Effector memory CD8-positive, alpha-beta T cell (primary cell): Measurements from ENCODE around the gene AMIGO3.
A peak's percentile ranks its signal among the peaks of the same experiment; 100 is the strongest.

Experiments
- ATAC-seq: fragments of 150-1000 bp; cut with Tn5 transposase; replicated peaks from 2 replicates; pipeline ENCODE4 v1.10.0; 2021; ENCODE audit warnings: mild to moderate bottlenecking, moderate library complexity
- DNase-seq, 3 experiments: peaks; one replicate each; pipeline ENCODE4 v3.0.0; 2021
- H3K27ac Mint-ChIP-seq, 2 donors: one replicate each; pipeline ENCODE4 v1.8.0; 2022; ENCODE audit warnings: mild to moderate bottlenecking in 2 of 2, mixed read lengths in 2 of 2, moderate library complexity in 2 of 2
- H3K27me3 Mint-ChIP-seq, 2 donors: one replicate each; pipeline ENCODE4 v1.8.0; 2022; ENCODE audit warnings: mixed read lengths in 2 of 2
- H3K36me3 Mint-ChIP-seq: one replicate; pipeline ENCODE4 v1.8.0; 2022; ENCODE audit warnings: mild to moderate bottlenecking, moderate library complexity, mixed read lengths; ENCODE audit not compliant: insufficient read depth
- H3K4me1 Mint-ChIP-seq, 2 donors: one replicate each; pipeline ENCODE4 v1.8.0; 2022; ENCODE audit warnings: low read depth in 2 of 2, mixed read lengths in 2 of 2
- H3K4me3 Mint-ChIP-seq, 2 donors: one replicate each; pipeline ENCODE4 v1.8.0; 2022; ENCODE audit warnings: mild to moderate bottlenecking in 2 of 2, mixed read lengths in 2 of 2, moderate library complexity in 2 of 2
- H3K9me3 Mint-ChIP-seq, 2 donors: one replicate each; pipeline ENCODE4 v1.8.0; 2022; ENCODE audit warnings: mixed read lengths in 2 of 2

Gene AMIGO3

DNA sequence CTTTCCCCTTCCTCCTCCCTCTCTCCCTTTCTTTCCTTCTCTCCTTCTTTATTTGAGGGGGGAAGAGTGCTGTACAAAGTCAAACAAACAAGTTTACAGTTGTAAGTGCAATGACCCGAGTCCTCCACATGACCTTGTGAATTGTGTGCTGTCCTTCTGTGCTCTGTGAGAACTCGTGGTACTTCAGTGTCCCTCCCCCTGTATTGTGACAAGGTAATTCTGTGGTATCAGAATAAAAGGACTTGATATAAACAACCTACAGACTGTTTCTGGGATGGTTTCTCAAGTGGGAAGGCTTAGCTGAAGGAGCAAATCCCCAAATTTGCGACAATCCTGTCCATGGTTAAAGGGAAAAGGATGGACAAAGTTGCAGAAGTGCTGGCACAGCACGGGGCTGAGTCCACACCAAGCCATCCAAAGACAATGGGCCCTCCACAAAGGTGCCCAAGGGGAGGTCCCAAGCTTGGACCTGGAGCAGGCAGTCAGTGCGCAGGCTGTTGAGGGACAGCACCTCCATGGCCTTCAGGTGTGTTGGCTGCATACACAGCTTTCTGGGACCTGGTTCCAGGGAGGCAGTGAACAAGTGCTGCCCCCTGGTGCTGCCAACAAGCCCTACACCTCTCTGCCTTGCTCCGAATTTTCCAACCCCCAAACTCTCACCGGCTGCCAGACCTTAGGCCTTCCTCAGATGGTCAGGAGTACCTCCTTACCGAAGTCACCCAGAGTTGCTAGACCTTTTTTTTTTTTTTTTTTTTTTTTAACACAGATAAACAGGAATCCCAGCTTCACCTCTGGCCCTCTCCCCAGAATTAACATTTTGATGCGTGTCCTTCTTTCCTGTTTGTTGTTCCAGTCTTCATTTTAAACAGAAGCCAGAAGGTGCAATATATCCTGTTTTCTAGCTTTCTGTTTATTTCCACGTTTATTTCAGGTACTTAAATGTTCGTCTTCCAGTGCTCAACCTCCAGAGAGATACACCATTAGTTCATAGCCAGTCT, 47.9 kb downstream of the AMIGO3 start:
- no peaks in the 10 kb centered on the region for H3K9me3 Mint-ChIP-seq
- no peak overlapping the region for H3K27ac Mint-ChIP-seq
- peaks cover 12% of the 10 kb centered on the region for H3K36me3 Mint-ChIP-seq
- ATAC-seq (no peak), DNase-seq (peak; percentile 58 to 66 (median 65))
- H3K4me3 Mint-ChIP-seq: peak overlapping the region in 1 of 2 donors; percentile 40
- peaks cover 0 to 24% of the 10 kb centered on the region in 2 donors for H3K27me3 Mint-ChIP-seq
- peaks cover 17% of the 10 kb centered on the region in 2 donors for H3K4me1 Mint-ChIP-seq

DNA sequence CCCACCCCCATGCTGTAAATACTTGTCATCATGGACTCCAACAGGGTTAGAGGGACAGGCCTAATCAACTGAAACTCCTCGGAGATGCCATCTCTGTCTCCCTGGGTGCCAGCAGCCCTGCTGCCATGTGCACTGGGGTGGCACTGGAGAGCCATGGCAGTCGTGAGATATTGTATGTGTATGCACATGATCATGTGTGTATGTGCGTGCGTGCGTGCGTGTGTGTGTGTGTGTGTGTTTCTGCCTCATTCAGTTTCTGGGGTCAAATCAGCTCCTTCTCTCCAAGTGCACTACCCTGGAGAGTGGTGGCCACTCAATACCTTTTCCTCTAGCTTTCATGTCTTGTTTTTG, 48.6 kb downstream of the AMIGO3 start:
- H3K9me3 Mint-ChIP-seq: no peaks in the 10 kb centered on the region
- H3K4me1 Mint-ChIP-seq: peaks cover 14 to 16% of the 10 kb centered on the region in 2 donors
- no peak for ATAC-seq
- H3K27me3 Mint-ChIP-seq: peaks cover 0 to 31% of the 10 kb centered on the region in 2 donors
- DNase-seq: no peak
- H3K4me3 Mint-ChIP-seq: no peak overlapping the region
- H3K27ac Mint-ChIP-seq: no peak overlapping the region
- peaks cover 12% of the 10 kb centered on the region for H3K36me3 Mint-ChIP-seq

DNA sequence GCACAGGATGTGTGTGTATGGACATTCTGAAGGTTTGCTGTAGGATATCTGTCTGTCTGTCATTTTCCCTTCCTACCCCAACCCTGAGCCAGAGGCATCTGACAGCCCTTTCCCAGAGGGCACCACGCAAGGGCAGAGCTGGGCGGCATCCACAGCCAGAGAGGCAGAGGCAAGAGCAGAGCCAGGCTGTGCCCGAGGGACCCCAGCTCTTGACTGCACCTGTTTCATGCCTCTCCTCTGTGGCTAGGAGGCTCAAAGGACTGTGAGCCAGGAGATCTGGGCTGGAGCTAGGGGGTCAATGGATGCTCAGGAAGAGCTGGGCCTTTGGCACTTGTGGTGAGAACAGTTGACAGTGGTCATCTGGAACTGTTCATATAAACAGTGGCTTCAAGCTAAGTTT, 50.1 kb downstream of the AMIGO3 start:
- Mint-ChIP-seq H3K27me3 (peaks cover 0 to 46% of the 10 kb centered on the region in 2 donors), H3K9me3 (no peaks in the 10 kb centered on the region), H3K4me1 (peaks cover 4 to 6% of the 10 kb centered on the region in 2 donors), H3K4me3 (no peak overlapping the region), H3K36me3 (peaks cover 9% of the 10 kb centered on the region), H3K27ac (no peak overlapping the region)
- DNase-seq (no peak), ATAC-seq (no peak)

DNA sequence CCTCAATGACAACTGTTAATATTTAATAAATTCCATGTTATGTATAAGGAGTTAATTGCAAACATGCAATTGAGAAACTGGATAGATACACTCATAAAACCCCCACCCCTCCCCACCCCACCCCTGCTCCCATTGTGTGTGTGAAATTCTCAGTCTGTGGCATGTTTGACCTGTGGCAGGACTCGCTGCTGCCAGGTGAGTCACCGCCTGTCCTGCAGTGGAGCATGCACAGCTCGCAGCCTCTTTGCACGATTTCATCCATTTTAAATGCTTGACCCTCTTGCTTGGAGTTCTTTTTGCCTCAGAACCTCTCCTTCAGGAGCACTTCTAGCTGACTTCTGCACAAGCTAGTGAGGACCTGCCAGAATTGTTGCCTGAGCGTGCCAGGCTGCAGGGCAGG, 50.6 kb downstream of the AMIGO3 start:
- Mint-ChIP-seq H3K9me3 (no peaks in the 10 kb centered on the region), H3K4me1 (peaks cover 4 to 6% of the 10 kb centered on the region in 2 donors), H3K27ac (no peak overlapping the region), H3K27me3 (peaks cover 0 to 47% of the 10 kb centered on the region in 2 donors), H3K36me3 (peaks cover 9% of the 10 kb centered on the region), H3K4me3 (no peak overlapping the region)
- DNase-seq (no peak), ATAC-seq (no peak)

DNA sequence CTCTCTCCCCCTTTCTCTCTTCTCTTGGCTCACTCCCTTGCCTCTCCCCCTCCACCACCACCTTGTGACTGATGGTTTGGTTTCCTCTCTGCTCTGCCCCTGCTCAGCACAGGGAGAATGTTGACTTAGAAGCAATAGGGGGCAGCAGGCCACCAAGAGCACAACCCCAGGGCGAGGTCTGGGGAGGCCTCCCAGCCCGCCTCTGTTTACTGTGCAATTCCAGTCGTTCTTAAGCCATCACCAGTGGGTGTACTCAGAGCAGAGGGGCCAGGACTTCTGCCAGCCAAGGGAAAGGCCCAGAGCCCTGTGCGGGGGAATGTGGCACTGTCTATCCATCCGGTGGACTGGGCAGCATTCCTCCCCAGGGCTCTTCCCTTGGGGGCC, 51.1 kb downstream of the AMIGO3 start:
- no peaks in the 10 kb centered on the region for H3K9me3 Mint-ChIP-seq
- peaks cover 0 to 47% of the 10 kb centered on the region in 2 donors for H3K27me3 Mint-ChIP-seq
- no peak for ATAC-seq
- DNase-seq: no peak
- H3K27ac Mint-ChIP-seq: no peak overlapping the region
- H3K36me3 Mint-ChIP-seq: peaks cover 5% of the 10 kb centered on the region
- no peak overlapping the region for H3K4me3 Mint-ChIP-seq
- H3K4me1 Mint-ChIP-seq: peaks cover 4% of the 10 kb centered on the region in 2 donors

DNA sequence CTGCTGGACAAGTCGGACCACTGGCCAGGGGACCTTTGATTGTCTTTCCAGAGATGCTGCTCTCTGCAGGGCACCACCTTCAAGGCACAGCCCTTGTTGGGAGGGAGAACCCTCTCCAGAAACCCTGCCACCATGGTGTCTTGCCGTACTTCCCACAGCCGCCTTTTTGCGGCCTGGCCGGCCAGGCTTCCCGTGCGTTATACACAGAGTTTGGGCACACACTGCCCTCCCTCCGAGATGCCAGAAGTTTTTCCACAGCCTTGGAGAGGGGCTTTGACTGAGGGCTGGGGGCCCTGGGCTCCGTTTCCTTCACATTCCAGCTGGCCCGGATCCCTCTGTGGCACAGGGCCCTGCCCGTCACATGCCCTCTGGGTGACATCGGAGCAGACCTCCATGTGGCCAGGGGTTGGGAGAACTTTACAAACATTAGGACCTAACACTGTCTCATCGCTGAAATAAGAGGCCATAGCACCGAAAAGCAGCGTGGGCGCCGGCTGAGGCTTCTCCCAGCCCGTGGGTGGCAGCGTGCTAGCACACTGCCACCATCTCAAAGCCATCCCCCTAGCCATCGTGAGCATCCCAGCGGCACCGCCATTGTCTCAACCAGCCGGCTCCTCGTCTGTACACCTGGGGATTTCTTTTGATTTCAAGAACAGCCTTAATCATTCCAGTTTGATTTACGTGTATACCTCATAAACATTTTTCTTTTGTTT, 51.6 kb downstream of the AMIGO3 start:
- H3K9me3 Mint-ChIP-seq: no peaks in the 10 kb centered on the region
- no peak overlapping the region for H3K4me3 Mint-ChIP-seq
- H3K4me1 Mint-ChIP-seq: peaks cover 2 to 4% of the 10 kb centered on the region in 2 donors
- ATAC-seq: no peak
- peaks cover 0 to 47% of the 10 kb centered on the region in 2 donors for H3K27me3 Mint-ChIP-seq
- H3K27ac Mint-ChIP-seq: no peak overlapping the region
- H3K36me3 Mint-ChIP-seq: peaks cover 2% of the 10 kb centered on the region
- no peak for DNase-seq
